ENCODE data around the gene ZNF557.

DNA sequence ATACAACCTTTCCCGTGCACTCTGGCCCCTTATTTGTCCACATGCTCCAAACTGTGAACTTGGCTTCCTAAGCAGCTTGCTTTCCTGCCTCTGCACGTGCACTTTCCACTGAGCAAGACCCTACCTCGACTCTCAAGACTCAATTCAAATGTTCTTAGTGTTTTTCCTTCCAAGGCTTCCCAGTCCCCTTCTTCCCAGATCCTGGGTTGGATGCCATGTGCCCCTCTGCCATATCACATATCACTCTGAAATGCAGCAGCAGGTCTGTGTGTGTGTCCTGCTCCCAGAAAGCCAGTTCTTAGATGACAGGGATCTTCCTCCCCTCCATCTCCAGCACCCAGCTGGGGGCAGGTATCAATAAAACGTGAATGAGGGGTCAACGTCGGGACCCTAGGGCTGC, 3.0 kb downstream of the ZNF557 start:
- TF ChIP-seq, protein P1, sequence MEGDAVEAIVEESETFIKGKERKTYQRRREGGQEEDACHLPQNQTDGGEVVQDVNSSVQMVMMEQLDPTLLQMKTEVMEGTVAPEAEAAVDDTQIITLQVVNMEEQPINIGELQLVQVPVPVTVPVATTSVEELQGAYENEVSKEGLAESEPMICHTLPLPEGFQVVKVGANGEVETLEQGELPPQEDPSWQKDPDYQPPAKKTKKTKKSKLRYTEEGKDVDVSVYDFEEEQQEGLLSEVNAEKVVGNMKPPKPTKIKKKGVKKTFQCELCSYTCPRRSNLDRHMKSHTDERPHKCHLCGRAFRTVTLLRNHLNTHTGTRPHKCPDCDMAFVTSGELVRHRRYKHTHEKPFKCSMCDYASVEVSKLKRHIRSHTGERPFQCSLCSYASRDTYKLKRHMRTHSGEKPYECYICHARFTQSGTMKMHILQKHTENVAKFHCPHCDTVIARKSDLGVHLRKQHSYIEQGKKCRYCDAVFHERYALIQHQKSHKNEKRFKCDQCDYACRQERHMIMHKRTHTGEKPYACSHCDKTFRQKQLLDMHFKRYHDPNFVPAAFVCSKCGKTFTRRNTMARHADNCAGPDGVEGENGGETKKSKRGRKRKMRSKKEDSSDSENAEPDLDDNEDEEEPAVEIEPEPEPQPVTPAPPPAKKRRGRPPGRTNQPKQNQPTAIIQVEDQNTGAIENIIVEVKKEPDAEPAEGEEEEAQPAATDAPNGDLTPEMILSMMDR (conservative IDR thresholded peaks at IDR 0.05; ENCODE audit: low read depth, low read length): no peak
- no peak for TF ChIP-seq MAFK (IDR thresholded peaks at IDR 0.05; ENCODE audit: low read depth, low read length)
- TF ChIP-seq SMC3 (IDR thresholded peaks at IDR 0.05; ENCODE audit: low read depth, low read length): no peak
- TF ChIP-seq POLR2A (IDR thresholded peaks at IDR 0.05; ENCODE audit: low read depth, low read length): no peak
- TF ChIP-seq CEBPB (IDR thresholded peaks at IDR 0.05; ENCODE audit: low read depth, low read length): no peak
- no peak for TF ChIP-seq RCOR1 (IDR thresholded peaks at IDR 0.05; ENCODE audit: insufficient replicate concordance, low read length)
- no peak for TF ChIP-seq BHLHE40 (IDR thresholded peaks at IDR 0.05; ENCODE audit: low read depth, low read length)
- no peak for TF ChIP-seq RFX5 (IDR thresholded peaks at IDR 0.05; ENCODE audit: low read depth, low read length)
- TF ChIP-seq, protein P2, sequence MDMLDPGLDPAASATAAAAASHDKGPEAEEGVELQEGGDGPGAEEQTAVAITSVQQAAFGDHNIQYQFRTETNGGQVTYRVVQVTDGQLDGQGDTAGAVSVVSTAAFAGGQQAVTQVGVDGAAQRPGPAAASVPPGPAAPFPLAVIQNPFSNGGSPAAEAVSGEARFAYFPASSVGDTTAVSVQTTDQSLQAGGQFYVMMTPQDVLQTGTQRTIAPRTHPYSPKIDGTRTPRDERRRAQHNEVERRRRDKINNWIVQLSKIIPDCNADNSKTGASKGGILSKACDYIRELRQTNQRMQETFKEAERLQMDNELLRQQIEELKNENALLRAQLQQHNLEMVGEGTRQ (IDR thresholded peaks at IDR 0.05; ENCODE audit: low read depth, low read length): no peak
- TF ChIP-seq CHD1 (IDR thresholded peaks at IDR 0.05; ENCODE audit: low read depth, low read length): no peak
- no peak for TF ChIP-seq FOS (IDR thresholded peaks at IDR 0.05; ENCODE audit: low read depth, low read length)

All from IMR-90 (cell line).